Psoas muscle (tissue), 8 donors: Measurements from ENCODE around the gene CXorf49. TPM values are rescaled to one million over a fixed set of nuclear protein-coding genes. Genes with fewer than 3 reads are reported as not detected.
A peak's percentile ranks its signal among the peaks of the same experiment; 100 is the strongest.
"Not testable (repeated sequence)": the region's sequence is repeated elsewhere in the genome, so short reads cannot be mapped to it uniquely, and the experiment has no call there.

ENCODE experiments used
- ATAC-seq, 4 donors: fragments of 200-7000 bp; cut with Tn5 transposase; one replicate each; pipeline ENCODE4 v1.9.1; 2020; ENCODE audit warnings: moderate library complexity in 3 of 4, mild to moderate bottlenecking in 2 of 4
- DNase-seq, 2 donors: peaks; one replicate each; pipeline ENCODE4 v3.0.0-alpha.2; 2020
- H3K27ac ChIP-seq: fragments of 200-600 bp; one replicate; pipeline ENCODE4 v1.8.0; 2022
- H3K27me3 ChIP-seq, 3 donors: fragments of 200-600 bp in 1 of 3; one replicate each; pipeline versions ENCODE4 v1.6.1 to v1.8.0; 2013 to 2022; ENCODE audit warnings: low read length in 2 of 3, mild to moderate bottlenecking in 2 of 3, moderate library complexity in 1 of 3; ENCODE audit not compliant: insufficient read depth in 3 of 3
- H3K36me3 ChIP-seq, 2 donors: fragments of 200-600 bp in 1 of 2; one replicate each; pipeline versions ENCODE4 v1.6.1 to v1.8.0; 2013 to 2022; ENCODE audit warnings: low read depth in 1 of 2, mild to moderate bottlenecking in 1 of 2, moderate library complexity in 1 of 2; ENCODE audit not compliant: insufficient read depth in 1 of 2
- H3K4me1 ChIP-seq: fragments of 200-600 bp; one replicate; pipeline ENCODE4 v1.8.0; 2022
- H3K4me3 ChIP-seq: fragments of 200-600 bp; one replicate; pipeline ENCODE4 v1.8.0; 2022; ENCODE audit warnings: mild to moderate bottlenecking
- H3K9me3 ChIP-seq: fragments of 200-600 bp; one replicate; pipeline ENCODE4 v1.8.0; 2022
- WGBS, 3 donors: extraction: QIAGEN DNeasy Blood & Tissue Kit; methylation state at CpG; one replicate each; pipeline versions ENCODE4 v1.1.6 to v1.1.7; 2013; 5-methylcytosine and 5-hydroxymethylcytosine counted together
- intact Hi-C, 2 donors: fragments of 100-400 bp; cut with DNase I; formaldehyde crosslinking; loops; one replicate each; pipeline versions ENCODE4 v1.11.0 to v1.14.2; 2022
- polyA plus RNA-seq, 3 donors: library from polyadenylated mRNA; stranded (reverse); fragments of 200-250 nt; gene quantifications; one replicate each; pipeline ENCODE4 v1.2.3, GENCODE V29; 2013
- total RNA-seq, 4 donors: library from RNA; stranded (reverse); fragmentation: NEBNext Ultra II Directional in 2 of 4; extraction: Animal tissue kit (Norgen Biotek cat#: 25700) in 2 of 4; gene quantifications; one replicate each; pipeline versions ENCODE4 v1.2.1 to v1.2.4, GENCODE V29; 2021 to 2023
- TF ChIP-seq, protein P1 (sequence below): fragments of 200-600 bp; IDR thresholded peaks from one replicate; pipeline ENCODE4 v1.8.0; 2022; ENCODE audit warnings: antibody characterized with exemption
- donor health status: healthy with polysubstance abuse.
- donor health status: DM: no; HTN: no; CAD: no; lungs with moderate emphysema.
- donor health status: Bipolar disorder and iron deficiency.
- donor health status: healthy.
- donor health status: DM: yes; HTN: yes; CAD: no.
- donor health status: DM: no; HTN: no; CAD: no.
- donor health status: DM: no; HTN: no; CAD: no.
- donor health status: DM: yes; HTN: yes; CAD: no.

CXorf49 gene
- total and polyA plus RNA-seq, 7 donors, result not detected

DNA sequence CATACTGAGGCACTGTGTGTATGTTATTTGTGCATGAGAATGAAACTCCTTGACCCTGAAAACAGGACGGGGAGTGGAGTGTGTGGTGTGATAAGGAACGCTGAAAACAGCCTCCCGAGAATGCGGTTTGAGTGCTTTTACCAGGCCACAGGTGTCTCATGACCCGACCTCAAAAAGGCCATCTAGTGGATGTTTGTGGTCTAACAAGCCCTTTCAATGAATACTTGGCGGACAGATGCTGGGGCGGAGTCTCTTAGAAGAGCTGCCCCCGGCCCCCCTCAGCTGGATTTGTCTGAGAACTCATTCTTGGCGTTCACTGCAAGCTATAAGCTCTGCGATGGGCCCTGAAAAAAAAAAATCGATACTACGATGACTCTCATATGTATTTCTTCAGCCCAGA lies 15.2 kb downstream of the CXorf49 start:
- H3K36me3 ChIP-seq, ATAC-seq, H3K4me1 ChIP-seq, H3K27me3 ChIP-seq, H3K9me3 ChIP-seq, H3K4me3 ChIP-seq, intact Hi-C loops, H3K27ac ChIP-seq, DNase-seq: not testable (repeated sequence)
- no CpG with 5 or more reads among the region's 12 CpGs for WGBS, 3 donors

DNA sequence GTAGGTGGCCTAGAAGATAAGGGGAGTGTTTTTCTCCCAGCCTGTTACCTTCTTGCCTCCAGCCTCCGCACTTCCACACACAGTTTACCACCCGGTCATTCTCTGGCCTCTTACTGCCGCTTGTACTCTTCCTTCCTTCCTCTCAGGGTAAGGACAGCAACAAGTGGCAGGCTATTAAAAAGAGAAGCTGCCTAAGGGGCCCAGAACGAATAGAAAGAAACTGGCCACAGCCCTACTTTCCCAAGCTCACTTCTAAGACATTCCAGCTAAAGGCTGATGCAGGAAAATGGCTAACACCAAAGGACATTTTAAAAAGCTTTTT lies 19.1 kb downstream of the CXorf49 start:
- no CpG with 5 or more reads among the region's 4 CpGs for WGBS, 3 donors
- H3K27me3 ChIP-seq, H3K9me3 ChIP-seq, DNase-seq, intact Hi-C loops, H3K36me3 ChIP-seq, H3K4me1 ChIP-seq, H3K4me3 ChIP-seq, ATAC-seq, H3K27ac ChIP-seq: not testable (repeated sequence)

DNA sequence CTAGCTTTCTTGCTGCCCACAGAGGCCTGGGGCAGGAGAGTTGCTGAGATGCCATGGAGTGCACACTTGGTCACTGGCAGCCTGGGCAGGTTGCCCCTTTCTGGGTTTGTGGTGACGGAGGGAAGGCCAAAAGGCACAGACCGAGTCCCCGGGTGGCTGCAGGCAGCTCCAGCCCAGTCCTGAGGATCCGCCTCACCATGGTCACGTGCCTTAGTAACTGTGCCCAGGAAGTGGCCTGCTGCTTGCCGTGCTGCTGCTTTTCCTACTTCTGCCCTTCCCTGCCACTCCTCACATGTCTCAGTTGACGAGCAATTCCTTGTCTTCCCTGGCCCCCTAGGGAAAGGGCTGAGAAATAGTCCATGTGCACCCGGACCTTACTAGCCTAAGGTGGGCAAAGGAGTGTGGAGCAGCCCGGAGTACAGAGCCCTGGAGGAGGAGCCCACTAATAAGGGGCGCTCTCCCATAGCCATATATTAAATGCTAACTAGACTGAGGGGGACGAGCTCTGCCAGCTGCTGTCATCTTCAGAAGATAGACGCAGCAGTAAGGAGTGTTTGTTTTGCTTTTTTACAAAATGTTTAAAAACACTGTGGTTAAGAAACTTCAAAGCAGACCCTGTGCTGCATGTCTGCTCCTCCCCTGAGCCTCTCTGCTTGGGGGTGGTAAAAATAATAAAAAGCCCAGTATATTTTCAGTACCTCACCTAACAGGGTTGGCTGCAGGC lies 19.6 kb downstream of the CXorf49 start:
- DNase-seq, intact Hi-C loops, H3K4me3 ChIP-seq, H3K36me3 ChIP-seq, H3K4me1 ChIP-seq, H3K9me3 ChIP-seq, H3K27me3 ChIP-seq, H3K27ac ChIP-seq: not testable (repeated sequence)
- no CpG with 5 or more reads among the region's 12 CpGs for WGBS, 3 donors
- peak in 1 of 4 donors; percentile 41 for ATAC-seq

DNA sequence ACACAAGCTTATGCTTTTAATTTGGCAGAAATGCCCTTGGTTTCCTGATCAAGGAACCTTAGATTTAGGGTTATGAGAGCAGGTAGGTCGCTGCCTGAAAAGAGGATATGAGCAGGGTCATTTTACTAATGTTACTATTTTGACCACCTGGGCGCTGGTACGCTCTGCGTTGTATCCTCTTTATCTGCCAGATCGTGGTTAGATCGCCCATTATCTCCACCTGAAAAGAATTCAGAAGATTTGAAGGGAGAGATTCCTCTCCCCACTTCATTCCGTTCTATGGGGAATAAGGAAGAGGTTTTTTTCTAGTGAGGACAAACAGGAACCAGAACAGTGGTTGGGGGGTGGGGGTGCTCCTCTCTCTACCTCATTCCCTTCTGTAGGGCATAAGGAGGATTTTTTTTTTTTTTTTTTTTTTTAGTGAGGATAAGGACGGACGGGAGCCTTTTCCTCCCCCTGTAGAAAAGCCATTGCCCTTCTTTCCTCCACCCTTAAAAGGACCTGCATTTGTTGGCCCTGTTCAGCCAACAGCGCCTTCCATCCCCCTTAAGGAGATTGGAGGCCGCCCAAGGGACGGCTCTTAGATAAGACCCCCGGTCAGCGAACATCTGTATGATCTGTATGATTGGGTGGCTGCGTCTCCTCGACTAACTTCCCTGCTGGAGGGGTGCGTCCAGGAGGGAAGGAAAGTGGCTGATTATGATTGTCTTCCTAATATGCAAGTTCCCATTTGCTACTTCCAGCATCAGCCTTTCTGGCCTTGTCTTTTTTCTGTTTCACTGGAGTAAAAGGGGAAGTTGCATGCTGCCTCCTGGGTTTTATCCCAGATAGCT lies 20.4 kb downstream of the CXorf49 start:
- ATAC-seq, H3K4me3 ChIP-seq, intact Hi-C loops, H3K27ac ChIP-seq, H3K4me1 ChIP-seq, H3K27me3 ChIP-seq, H3K9me3 ChIP-seq, H3K36me3 ChIP-seq, DNase-seq: not testable (repeated sequence)
- no CpG with 5 or more reads among the region's 17 CpGs for WGBS, 3 donors

DNA sequence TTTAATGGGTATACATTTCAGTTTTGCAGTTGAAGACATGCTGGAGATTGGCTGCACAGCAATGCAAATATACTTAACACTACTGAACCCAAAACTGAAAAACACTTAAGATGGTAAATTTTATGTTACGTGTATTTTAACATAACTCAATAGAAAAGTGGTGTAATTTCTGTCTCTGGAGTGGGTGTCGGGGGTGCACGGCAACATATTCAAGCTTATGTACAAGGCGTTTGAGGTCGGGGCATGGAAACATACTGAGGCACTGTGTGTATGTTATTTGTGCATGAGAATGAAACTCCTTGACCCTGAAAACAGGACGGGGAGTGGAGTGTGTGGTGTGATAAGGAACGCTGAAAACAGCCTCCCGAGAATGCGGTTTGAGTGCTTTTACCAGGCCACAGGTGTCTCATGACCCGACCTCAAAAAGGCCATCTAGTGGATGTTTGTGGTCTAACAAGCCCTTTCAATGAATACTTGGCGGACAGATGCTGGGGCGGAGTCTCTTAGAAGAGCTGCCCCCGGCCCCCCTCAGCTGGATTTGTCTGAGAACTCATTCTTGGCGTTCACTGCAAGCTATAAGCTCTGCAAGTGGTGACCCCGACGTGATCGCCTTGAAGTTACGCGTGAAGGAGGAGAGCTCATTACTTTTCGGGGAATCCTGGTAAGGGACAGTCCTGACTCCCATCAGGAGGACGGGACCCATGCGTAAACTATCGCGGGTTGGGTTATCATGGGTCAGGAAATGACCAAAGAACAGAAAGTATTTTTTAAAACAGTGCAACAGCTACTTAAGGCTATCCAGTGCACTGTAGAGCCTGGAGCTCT lies 21.2 kb downstream of the CXorf49 start:
- ATAC-seq, result not testable (repeated sequence)

DNA sequence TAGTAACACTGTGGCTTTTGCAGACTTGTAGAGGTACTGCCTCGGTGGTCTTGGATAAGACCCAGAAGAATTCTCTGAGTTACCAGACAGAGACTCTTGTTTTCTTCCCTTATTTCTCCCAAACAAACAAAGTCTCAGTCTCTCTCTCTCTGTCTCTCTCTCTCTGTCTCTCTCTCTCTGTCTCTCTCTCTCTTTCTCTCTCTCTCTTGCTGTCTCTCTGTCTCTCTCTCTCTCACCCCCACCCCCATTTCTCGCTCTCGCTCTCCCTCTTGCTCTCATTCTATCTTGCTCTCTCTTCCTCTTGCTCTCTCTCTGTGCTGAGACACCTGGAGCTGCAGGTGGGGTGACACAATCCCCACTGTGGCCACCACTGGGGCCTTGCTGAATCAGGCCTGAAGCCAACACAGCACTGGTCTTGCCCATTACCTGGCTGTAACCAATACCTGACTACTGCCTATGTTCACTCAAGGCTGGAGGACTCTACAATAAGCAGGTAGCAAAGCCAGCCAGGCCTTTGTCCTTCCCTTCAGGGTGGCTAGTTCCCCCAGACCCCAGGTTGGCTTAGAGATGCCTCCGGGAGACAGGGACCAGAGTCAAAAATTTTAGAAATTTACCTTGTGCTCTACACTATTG lies 38.4 kb downstream of the CXorf49 start:
- Histone ChIP-seq H3K4me1 (no peaks in the 10 kb centered on the region), H3K4me3 (no peak overlapping the region), H3K27me3 (peaks cover 0 to 16% (median 0%) of the 10 kb centered on the region in 3 donors), H3K27ac (no peak overlapping the region), H3K36me3 (no peaks in the 10 kb centered on the region), H3K9me3 (no peaks in the 10 kb centered on the region)
- peak in 1 of 2 donors; percentile 3 for DNase-seq
- ATAC-seq, result no peak
- TF ChIP-seq, protein P1, sequence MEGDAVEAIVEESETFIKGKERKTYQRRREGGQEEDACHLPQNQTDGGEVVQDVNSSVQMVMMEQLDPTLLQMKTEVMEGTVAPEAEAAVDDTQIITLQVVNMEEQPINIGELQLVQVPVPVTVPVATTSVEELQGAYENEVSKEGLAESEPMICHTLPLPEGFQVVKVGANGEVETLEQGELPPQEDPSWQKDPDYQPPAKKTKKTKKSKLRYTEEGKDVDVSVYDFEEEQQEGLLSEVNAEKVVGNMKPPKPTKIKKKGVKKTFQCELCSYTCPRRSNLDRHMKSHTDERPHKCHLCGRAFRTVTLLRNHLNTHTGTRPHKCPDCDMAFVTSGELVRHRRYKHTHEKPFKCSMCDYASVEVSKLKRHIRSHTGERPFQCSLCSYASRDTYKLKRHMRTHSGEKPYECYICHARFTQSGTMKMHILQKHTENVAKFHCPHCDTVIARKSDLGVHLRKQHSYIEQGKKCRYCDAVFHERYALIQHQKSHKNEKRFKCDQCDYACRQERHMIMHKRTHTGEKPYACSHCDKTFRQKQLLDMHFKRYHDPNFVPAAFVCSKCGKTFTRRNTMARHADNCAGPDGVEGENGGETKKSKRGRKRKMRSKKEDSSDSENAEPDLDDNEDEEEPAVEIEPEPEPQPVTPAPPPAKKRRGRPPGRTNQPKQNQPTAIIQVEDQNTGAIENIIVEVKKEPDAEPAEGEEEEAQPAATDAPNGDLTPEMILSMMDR, result no peak
- WGBS, 3 donors, result 87 to 94% (median 91%) methylated on average over 4 of the region's 4 CpGs
- intact Hi-C loops, result no loop called here

More for the DNA sequence above, 21.2 kb downstream of the CXorf49 start:
- H3K27me3 ChIP-seq, H3K9me3 ChIP-seq, intact Hi-C loops, H3K36me3 ChIP-seq, H3K4me1 ChIP-seq, H3K27ac ChIP-seq, H3K4me3 ChIP-seq, DNase-seq: not testable (repeated sequence)
- WGBS, 3 donors, result no CpG with 5 or more reads among the region's 24 CpGs

DNA sequence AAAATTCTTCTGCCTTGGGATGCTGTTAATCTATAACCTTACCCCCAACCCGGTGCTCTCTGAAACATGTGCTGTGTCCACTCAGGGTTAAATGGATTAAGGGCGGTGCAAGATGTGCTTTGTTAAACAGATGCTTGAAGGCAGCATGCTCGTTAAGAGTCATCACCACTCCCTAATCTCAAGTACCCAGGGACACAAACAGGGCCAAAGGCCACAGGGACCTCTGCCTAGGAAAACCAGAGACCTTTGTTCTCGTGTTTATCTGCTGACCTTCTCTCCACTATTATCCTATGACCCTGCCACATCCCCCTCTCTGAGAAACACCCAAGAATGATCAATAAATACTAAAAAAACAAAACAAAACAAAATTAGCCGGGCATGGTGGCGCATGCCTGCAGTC lies 40.9 kb downstream of the CXorf49 start:
- H3K4me3 ChIP-seq, DNase-seq, H3K9me3 ChIP-seq, H3K27ac ChIP-seq, H3K36me3 ChIP-seq, intact Hi-C loops, ATAC-seq, H3K4me1 ChIP-seq: not testable (repeated sequence)
- 80 to 96% (median 89%) methylated on average over 2 to 5 of the region's 6 CpGs for WGBS, 3 donors
- H3K27me3 ChIP-seq, result peaks cover 0 to 11% (median 0%) of the 10 kb centered on the region in 3 donors

DNA sequence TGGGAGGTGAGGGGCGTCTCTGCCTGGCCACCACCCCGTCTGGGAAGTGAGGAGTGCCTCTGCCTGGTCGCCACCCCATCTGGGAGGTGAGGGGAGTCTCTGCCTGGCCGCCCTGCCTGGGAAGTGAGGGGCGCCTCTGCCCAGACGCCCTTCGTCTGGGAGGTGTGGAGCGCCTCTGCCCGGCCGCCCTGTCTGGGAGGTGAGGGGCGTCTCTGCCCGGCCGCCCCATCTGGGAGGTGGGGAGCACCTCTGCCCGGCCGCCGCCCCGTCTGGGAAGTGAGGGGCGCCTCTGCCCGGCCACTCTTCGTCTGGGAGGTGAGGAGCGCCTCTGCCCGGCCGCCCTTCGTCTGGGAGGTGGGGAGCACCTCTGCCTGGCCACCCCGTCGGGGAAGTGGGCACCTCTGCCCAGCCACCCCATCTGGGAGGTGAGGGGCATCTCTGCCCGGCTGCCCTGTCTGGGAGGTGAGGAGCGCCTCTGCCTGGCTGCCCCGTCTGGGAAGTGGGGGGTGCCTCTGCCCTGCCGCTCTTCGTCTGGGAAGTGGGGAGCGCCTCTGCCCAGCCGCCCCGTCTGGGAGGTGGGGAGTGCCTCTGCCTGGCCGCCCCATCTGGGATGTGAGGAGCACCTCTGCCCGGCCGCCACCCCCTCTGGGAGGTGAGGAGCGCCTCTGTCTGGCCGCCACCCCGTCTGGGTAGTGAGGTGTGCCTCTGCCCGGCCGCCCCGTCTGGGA lies 41.9 kb downstream of the CXorf49 start:
- not testable (repeated sequence) for ATAC-seq

DNA sequence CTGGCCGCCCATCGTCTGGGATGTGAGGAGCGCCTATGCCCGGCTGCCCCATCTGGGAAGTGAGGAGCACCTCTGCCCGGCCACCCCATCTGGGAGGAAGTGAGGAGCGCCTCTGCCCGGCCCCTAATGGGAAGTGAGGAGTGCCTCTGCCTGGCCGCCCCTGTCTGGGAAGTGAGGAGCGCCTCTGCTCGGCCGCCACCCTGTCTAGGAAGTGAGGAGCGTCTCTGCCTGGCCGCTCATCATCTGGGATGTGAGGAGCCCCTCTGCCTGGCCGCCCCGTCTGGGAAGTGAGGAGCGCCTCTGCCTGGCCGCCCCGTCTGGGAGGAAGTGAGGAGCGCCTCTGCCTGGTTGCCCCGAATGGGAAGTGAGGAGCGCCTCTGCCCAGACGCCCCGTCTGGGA lies 42.4 kb downstream of the CXorf49 start:
- H3K4me1 ChIP-seq, H3K9me3 ChIP-seq, H3K36me3 ChIP-seq, DNase-seq, H3K27ac ChIP-seq, ATAC-seq, H3K4me3 ChIP-seq, intact Hi-C loops, H3K27me3 ChIP-seq: not testable (repeated sequence)
- 93 to 100% (median 96%) methylated on average over 12 to 23 of the region's 23 CpGs for WGBS, 3 donors

More for the DNA sequence above, 41.9 kb downstream of the CXorf49 start:
- H3K36me3 ChIP-seq, H3K9me3 ChIP-seq, H3K4me1 ChIP-seq, H3K4me3 ChIP-seq, intact Hi-C loops, H3K27me3 ChIP-seq, H3K27ac ChIP-seq: not testable (repeated sequence)
- DNase-seq, result peak; percentile 10 to 50
- 88 to 90% (median 90%) methylated on average over 18 to 39 of the region's 43 CpGs for WGBS, 3 donors
